ENCODE data around the gene MAGI2.

Gene MAGI2

GRCh38 chr7:78783179-78783962 lies 670.1 kb downstream of the MAGI2 start:
- ATAC-seq (no peak), DNase-seq (no peak)

GRCh38 chr7:78780560-78780959 lies 672.9 kb downstream of the MAGI2 start:
- ATAC-seq (no peak), DNase-seq (no peak)

GRCh38 chr7:78779788-78780187 lies 673.7 kb downstream of the MAGI2 start:
- ATAC-seq = no peak
- DNase-seq = no peak

- DNase-seq (no peak), ATAC-seq (no peak)
Measured at GRCh38 chr7:78777829-78778228, 675.6 kb downstream of the MAGI2 start.

GRCh38 chr7:78770422-78771410 lies 682.8 kb downstream of the MAGI2 start:
- ATAC-seq (no peak), DNase-seq (no peak)

GRCh38 chr7:78769481-78770101 lies 683.9 kb downstream of the MAGI2 start:
- DNase-seq (no peak), ATAC-seq (no peak)

- DNase-seq = no peak
- ATAC-seq = no peak
Measured at GRCh38 chr7:78768859-78769258, 684.6 kb downstream of the MAGI2 start.

GRCh38 chr7:78765943-78766729 lies 687.3 kb downstream of the MAGI2 start:
- ATAC-seq (no peak), DNase-seq (no peak)

- ATAC-seq (no peak), DNase-seq (no peak)
Measured at GRCh38 chr7:78764571-78764970, 688.9 kb downstream of the MAGI2 start.

- no peak for ATAC-seq
- DNase-seq = no peak
Measured at GRCh38 chr7:78762625-78763024, 690.8 kb downstream of the MAGI2 start.

- DNase-seq (no peak), ATAC-seq (no peak)
Measured at GRCh38 chr7:78760620-78761355, 692.7 kb downstream of the MAGI2 start.

GRCh38 chr7:78752554-78752953 lies 700.9 kb downstream of the MAGI2 start:
- no peak for DNase-seq
- ATAC-seq = no peak

GRCh38 chr7:78751253-78751652 lies 702.2 kb downstream of the MAGI2 start:
- no peak for ATAC-seq
- no peak for DNase-seq

GRCh38 chr7:78749052-78749746 lies 704.3 kb downstream of the MAGI2 start:
- DNase-seq (no peak), ATAC-seq (no peak)

GRCh38 chr7:78747592-78747991 lies 705.9 kb downstream of the MAGI2 start:
- no peak for DNase-seq
- no peak for ATAC-seq

GRCh38 chr7:78746301-78746700 lies 707.2 kb downstream of the MAGI2 start:
- ATAC-seq = no peak

GRCh38 chr7:78742694-78743093 lies 710.8 kb downstream of the MAGI2 start:
- no peak for ATAC-seq
- DNase-seq = no peak

More at GRCh38 chr7:78746301-78746700, 707.2 kb downstream of the MAGI2 start:
- no peak for DNase-seq

- ATAC-seq (no peak), DNase-seq (no peak)
Measured at GRCh38 chr7:78736548-78736947, 716.9 kb downstream of the MAGI2 start.

GRCh38 chr7:78734626-78735025 lies 718.8 kb downstream of the MAGI2 start:
- no peak for ATAC-seq
- no peak for DNase-seq

- DNase-seq (no peak), ATAC-seq (no peak)
Measured at GRCh38 chr7:78720066-78720465, 733.4 kb downstream of the MAGI2 start.
